Skeletal muscle cell (primary cell): Measurements from ENCODE around the gene CD82.

Experiments used
- DNase-seq: peaks from one replicate; pipeline ENCODE4 v3.0.0-alpha.2; 2010; ENCODE audit warnings: low read depth
- H3K4me3 ChIP-seq: 2 replicates; pipeline ENCODE4 v1.5.1; 2011; ENCODE audit warnings: low read depth, mild to moderate bottlenecking, control low read depth, low read length, moderate library complexity

The CD82 gene, protein sequence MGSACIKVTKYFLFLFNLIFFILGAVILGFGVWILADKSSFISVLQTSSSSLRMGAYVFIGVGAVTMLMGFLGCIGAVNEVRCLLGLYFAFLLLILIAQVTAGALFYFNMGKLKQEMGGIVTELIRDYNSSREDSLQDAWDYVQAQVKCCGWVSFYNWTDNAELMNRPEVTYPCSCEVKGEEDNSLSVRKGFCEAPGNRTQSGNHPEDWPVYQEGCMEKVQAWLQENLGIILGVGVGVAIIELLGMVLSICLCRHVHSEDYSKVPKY

DNA sequence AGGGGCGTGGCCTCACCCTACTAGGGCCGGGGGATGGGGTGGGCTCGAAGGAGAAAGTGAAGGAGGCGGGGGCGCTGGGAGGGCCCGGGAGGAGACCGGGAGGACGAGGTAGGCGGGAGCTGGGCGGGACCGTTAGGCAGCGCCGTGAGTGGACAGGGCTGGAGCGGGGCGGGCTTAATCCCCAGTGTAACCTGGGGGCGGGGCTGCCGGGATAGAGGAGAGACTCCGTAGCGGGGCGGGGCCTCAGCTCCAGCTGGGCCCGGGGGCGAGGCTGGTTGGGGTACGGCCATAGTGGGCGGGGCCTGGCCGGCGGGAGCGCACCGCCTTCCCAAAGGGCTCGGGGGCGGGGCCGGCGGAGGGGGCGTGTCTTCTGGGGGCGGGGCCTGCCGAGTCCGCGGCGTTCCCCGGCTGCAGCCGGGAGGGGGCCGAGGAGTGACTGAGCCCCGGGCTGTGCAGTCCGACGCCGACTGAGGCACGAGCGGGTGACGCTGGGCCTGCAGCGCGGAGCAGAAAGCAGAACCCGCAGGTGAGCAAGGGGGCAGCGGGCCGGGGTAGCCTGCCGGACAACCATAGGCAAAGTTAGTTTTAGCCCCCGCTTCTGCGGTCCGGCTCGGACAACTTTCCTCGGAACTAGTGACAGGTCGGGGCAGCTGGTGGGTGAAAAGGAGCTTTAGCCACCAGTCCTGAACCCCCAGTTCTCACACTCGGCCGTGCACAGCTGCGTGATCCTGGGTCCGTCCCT, at the start of gene CD82:
Gene CD82, plus strand, starts transcription at position 453 of the 742 bp plus-strand sequence. CDS start 29,000 bp downstream, outside the sequence.
- peak within 1 kb of the TSS; percentile 74 for H3K4me3 ChIP-seq
- peak; percentile 94 for DNase-seq

DNA sequence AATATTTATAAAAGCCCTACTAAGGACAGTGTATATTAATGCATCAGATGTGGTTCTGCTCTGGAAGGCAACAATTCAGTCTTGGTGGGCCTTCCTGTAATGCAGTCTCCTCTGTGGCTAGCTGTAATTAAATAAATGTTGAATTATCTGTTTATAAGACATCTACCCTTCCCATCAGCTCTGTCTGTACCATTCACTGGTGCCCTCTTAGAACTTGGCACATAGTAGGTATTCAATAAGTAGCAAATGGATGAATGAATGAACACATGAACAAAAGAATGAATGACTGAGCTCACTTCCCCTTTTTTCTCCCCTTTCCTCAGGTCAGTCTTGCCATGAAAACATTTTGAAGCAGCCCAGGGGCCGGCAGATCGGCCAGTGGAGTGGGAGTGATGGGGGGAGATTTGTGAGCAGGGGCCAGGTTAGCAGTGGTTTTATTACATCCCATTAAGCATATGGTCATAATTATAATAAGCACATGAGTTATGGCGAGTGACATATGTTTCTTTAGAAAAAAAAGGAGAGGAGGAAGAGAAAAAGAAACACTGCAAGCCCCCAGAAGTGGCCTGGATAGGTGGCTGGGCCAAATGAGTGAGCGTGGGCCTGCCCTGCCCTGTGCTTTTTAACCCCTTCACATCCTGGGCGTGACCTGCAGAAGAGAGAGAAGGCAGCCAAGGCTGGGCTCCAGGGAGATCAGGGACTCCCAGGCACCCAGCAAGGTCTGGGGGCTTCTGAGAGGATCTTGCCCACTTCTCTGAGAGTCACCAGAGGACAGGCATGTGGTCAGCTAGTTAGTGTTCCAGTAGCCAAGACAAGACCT, 48.6 kb upstream of the CD82 start:
- no peak for DNase-seq
- H3K4me3 ChIP-seq, result no peak overlapping the region

DNA sequence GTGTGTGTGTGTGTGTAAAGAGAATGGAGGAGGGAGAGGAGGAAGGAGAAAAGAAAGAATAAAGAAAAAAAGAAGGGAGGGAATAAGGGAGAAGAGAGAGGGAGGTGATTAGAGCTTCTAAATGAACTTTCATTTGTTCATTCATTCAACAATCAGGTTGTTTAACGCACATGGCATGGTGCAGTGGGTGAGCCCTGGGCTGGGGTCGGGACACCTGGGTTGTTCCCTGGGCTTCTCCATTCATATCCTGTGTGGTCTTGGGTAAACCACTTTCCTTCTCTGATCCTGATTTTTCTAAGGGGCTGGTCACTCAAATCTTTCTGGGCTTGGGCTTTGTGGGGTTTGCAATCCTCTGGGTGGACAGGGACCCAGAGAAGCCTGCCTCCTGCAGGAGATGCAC, 47.9 kb upstream of the CD82 start:
- H3K4me3 ChIP-seq, result no peak overlapping the region
- DNase-seq, result no peak

DNA sequence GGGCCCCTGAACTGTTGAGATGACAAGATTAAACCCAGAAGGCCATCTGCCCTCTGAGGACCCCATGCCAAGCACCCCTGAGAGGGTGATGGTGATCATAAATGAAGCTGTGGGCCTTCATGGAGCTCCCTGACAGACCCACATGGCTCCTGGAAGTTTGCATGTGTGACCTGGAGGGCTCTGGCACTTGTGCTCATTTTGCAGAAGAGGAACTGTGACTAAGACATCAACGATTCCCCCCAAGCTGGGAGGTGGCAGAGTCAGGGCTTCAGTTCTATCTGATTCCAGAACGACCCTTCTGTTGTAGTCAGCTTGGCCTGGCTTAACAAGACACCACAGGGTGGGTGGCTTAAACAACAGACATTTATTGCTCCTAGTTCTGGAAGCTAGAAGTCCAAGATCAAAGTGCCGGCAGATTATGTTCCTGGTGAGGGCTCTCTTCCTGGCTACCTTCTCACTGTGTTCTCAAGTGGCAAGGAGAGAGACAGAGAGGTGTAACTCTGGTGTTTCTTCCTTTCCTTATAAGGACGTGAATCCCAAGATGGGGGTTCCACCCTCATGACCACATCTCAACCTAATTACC, 46.4 kb upstream of the CD82 start:
- H3K4me3 ChIP-seq, result no peak overlapping the region
- no peak for DNase-seq

DNA sequence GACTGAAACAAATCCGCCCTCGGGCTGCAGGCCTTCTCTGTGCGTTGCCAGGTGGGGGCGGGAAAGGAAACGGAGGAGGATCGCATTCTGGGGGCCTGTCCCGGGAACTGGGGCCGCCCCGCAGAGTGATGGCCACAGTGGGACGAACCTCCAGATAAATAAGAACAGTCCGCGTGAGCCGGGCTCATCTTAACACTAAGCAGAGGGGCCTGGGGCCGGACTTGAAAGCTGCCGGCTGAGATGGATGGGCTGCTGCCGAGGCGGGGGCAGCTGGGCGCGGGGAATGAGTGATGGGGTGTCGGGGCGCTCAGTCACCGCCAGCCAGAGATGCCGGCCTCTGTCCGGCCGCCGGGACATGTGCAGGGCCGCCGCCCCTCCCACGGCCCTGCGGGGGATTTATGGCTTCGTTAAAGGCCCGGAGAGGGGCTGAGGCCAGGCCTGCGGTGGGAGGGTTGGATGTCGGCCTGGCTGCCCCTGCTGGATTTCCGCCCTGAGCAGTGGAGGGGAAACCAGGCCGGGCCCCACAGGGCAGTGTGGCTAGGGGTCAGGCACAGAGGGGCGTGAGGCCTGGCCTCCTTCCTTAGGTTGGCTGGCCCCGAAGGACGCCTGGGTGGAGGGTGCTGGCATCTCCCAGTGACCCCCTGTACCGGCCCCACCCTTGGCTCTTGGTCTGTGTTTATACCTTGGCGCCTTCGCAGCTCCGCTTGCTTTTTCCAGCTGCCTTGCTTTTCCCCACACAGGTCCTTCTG, 45.3 kb upstream of the CD82 start:
- DNase-seq, result no peak
- no peak overlapping the region for H3K4me3 ChIP-seq

DNA sequence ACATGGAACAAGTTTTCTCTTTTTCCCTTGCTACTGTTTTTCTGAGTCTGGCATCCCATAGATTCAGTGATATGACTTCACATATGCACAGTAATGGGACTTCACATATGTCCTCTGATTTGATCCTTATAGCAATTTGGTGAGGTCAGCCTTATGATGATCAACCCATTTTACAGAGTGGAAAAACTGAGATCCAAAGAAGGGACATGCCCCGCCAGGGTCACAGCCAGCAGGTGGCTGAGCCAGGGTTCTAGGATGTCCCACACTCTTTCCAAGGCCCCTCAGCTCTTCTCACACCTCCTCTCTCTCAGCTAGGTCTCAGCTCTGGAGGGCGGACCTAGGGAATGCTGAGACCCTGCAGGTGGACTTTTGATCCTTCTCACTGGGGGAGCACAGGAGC, 44.3 kb upstream of the CD82 start:
- H3K4me3 ChIP-seq, result no peak overlapping the region

DNA sequence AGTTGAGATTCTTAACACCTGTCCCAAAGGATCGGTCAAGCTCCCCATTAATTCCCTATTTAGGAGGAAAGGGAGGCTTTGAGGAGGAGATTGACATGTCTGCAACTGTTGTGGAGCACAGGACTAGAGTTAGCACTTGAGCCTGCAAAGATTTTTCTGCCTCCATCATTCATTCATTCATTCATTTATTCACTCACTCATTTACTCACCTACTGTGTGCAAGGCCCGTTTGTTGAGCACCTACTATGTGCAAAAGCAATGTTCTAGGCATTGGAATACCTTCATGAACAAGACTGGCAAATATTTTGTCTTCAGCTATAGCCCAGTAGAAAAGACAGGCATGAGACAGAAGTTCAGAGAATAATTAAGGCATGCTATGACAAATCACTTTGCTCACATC, 43.2 kb upstream of the CD82 start:
- no peak overlapping the region for H3K4me3 ChIP-seq
- DNase-seq, result no peak

More for the DNA sequence above, 44.3 kb upstream of the CD82 start:
- DNase-seq, result no peak

DNA sequence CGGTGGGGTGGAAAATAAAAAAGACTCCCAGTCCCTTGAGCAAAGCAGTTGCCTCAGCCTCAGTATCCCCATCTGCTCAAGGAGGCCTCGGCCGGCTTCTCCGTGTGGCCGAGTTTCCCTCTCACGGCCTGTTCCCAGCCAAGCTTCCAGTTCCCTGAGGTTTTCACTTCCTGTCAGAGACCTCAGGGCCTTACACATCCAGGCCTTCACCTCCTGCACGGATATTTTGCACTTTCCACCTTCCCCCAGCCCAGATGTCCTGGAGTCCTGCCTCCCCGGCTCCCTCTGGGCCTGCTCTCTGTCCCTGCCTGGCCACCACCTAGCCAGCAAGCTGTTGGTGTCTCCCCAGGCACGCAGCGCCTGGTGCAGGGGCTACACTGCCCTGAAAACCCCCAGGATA, 41.1 kb upstream of the CD82 start:
- no peak for DNase-seq
- H3K4me3 ChIP-seq, result no peak overlapping the region

DNA sequence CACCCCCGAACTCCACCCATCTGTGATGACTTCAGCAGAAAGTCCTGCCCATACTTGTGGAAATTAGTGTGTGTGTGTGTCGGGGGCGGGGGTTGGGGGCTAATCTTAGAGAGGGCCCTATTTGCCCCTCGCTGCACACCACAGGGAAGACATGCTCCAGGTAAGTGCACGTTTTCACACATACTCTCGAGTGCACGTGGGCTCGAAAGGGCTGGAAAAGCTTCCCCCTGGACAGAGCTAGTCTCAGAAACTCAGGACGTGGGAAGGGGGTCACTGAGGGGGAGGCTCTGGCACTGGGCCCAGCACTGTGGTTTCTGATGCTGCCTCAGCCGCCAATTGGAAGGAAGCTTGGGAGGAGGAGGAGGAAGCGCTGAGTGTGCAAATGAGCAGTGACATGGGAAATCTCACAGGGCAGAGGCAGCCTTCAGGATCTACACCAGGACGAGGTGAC, 40.7 kb upstream of the CD82 start:
- no peak overlapping the region for H3K4me3 ChIP-seq
- DNase-seq, result peak; percentile 14

DNA sequence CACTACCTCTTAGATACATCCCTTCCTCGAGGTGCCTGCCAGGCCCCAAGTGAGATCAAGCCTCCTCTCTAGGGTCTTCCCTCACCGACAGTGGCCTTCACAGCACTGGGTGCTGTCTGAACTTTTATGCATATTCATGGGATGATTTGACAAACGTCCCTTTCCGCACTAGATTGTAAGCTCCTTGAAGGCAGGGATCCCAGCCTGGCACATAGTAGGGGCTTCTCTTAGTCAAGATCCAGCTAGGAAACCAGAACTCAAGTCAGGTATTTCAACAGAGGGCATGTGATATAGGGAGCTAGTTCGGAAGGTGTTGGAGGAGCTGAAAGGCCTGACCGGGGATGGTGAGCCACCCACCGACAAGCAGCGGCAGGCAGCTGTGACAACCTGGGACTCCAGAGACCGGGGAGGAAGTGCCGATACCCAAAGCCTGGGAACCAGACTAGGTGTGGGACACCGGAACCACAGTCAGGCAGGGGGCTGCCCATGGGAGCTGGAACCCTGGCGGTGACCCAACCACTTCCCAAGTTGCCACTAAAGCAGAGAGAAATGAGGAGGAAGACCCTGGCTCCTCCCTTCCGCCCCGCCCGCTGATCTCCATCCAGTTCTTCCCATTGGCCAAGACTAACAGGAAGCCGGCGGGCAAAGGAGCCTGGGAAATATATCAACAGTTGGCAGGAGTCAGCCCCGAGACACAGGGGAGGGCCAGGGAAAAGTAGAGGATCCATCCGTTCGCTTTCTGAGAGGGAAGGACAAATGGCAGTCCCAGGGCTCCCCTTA, 39.8 kb upstream of the CD82 start:
- H3K4me3 ChIP-seq, result no peak overlapping the region
- DNase-seq, result no peak

DNA sequence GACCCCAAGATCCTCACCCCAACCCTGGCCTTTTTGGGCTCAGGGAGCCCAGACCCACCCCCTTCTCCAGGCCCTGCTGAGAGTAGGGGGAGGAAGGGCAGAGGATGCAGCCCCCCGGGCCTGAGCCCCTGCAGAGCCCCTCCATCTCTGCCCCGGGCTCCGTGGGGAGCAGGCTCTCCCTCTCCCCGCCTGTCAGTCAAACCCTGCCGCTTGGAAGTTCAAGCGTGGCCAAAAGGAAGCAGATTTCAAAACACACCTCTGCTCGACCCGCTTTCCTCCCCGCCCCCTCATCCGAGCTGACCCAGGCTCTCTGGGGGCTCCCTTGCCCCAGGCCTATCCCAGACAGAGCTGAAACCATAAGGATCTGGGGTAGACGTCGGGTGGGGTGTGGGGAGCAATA, 39.0 kb upstream of the CD82 start:
- no peak overlapping the region for H3K4me3 ChIP-seq
- DNase-seq, result no peak

DNA sequence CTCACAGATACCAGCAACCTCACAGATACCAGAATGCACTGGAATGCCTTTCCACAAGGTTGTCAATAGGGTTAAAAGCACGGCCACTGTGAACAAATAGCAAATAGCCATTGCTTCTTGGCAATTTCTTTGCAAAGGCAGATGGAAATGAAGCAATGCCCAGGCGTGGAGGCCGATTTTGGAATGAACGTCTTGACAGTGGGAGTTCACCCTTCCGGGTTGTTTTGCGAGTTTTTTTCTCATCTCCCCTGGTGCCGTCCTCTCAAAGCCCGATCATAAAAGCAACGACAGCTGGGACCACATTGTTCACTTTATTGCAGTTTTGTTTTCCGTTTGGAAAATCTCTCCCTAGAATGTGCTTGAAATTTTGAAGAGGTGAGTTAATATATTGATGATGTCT, 38.0 kb upstream of the CD82 start:
- H3K4me3 ChIP-seq, result no peak overlapping the region
- no peak for DNase-seq

DNA sequence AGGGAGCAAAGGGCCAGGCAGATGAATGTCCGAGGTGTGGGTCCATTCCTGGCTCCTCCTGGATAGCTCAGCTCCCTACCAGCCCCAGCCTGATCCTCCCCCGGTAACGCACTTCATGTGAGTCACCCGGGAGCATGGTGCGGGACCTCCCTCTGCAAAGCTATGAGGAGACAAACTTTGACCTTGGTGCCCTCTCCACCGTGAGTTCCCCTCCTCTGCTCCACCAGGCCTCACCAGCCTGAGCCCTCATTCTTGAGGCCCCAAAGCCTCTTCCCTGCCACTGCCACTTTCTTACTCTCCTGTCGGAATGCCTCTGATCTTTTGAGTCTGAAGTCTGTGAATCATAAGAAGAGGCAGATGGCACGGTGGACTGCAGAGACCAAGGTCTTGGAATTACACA, 37.4 kb upstream of the CD82 start:
- no peak overlapping the region for H3K4me3 ChIP-seq
- no peak for DNase-seq

DNA sequence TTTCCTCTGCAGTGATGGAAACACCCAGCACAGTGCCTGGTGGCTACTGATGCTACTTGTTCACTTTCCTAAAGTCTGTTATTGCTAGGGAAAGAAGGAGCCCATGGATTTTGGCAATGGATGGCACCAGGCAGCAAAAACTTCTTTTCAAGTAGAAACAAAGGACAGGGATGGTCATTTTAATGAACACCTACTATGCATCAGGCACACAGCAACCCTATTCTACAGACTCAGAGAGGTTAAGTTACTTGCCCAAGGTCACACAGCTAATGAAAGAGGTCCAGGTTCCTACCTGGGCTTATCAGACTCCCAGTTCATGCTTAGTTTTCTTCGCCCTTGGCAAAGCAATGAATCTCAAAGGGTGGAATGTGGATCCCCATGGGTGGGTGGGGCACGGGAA, 36.9 kb upstream of the CD82 start:
- no peak overlapping the region for H3K4me3 ChIP-seq
- no peak for DNase-seq

DNA sequence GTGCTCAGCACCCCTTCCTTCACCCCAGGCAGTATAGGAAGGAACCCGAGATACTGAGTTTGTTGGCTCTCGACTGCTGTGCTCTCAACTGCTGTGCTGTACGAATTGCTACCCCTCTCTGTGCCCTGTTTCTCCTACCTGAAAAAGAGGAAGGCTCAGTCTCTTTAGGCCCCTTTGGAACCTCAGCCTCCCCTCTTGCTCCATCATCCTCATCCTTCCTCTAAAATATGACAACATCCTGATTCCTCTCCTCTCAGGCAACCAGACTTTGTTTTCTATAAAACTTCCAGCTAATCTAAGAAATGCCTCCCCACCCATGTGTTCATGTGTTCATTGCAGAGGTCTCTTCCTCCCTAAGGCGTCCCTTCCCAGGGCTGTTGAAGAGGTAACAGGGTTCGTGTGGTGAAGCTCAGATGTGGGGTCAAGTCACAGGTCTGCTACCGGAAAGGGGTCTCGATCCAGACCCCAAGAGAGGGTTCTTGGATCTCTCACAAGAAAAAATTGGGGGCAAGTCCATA, 35.5 kb upstream of the CD82 start:
- DNase-seq, result no peak
- H3K4me3 ChIP-seq, result no peak overlapping the region

DNA sequence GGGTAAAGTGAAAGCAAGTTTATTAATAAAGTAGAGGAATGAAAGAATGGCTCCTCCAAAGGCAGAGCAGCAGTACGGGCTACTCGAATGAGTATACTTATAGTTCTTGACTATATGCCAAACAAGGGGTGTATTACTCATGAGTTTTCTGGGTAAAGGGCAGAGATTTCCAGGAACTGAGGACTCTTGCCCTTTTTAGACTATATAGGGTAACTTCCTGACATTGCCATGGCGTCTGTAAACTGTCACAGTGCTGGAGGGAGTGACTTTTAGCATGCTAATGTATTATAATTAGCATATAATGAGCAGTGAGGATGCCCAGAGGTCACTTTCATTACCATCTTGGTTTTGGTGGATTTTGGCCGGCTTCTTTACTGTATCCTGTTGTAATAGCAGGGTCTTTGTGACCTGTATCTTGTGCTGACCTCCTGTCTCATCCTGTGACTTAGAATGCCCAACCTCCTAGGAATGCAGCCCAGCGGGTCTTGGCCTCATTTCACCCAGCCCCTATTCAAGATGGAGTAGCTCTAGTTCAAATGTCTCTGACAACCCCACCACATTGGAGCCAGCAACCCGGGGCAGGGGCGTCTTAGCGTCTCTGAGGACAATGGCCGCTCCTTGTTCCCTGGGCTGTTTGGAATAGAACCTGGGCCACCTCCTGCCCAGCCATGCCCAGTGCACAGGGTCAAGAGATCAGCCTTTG, 34.9 kb upstream of the CD82 start:
- DNase-seq, result peak; percentile 27
- no peak overlapping the region for H3K4me3 ChIP-seq

DNA sequence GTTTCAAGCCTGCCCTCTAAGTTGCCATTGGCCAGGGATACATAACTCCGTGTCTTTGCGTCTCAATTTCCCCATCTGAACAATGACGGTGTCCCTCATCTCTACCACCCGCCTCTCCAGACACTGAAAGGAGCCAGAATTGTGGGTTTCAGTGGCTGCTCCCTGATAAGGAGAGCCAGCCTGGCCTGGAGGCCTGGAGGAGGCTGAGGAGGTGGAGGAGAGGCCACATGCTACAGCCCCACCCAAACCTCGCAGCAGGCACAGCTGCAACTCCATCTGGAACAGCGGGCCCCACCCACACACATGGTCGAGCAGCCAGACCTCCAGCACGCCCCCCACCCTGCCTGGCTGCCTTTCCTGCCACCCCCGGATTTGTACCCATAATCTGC, 34.4 kb upstream of the CD82 start:
- H3K4me3 ChIP-seq, result no peak overlapping the region

DNA sequence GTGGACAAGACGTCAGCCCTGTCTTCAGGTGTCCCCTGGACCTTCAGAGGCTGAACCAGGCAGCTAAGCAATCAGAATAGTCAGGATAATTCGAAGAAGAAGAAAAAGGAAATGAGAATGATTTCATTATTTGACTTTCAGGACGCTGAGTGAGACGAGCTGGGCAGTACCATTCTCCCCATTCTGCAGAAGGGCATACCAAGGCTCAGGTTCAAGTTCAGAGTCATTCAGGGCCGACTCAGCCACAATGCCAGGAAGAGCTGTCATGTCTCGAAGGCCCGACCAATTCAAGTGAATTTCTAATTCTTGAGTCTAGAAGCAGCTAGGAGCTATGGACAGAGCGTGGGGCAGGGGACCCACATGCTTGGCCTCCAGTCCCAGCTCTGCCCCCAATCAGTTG, 33.8 kb upstream of the CD82 start:
- DNase-seq, result no peak
- no peak overlapping the region for H3K4me3 ChIP-seq

More for the DNA sequence above, 34.4 kb upstream of the CD82 start:
- DNase-seq, result no peak
